Measurements from ENCODE around the gene MAP4K4. TPM values are rescaled to one million over a fixed set of nuclear protein-coding genes. Genes with fewer than 3 reads are reported as not detected.
A peak's percentile ranks its signal among the peaks of the same experiment; 100 is the strongest.

The MAP4K4 gene
- total RNA-seq, 1 donor from 2014 or later = 54.5 TPM

DNA sequence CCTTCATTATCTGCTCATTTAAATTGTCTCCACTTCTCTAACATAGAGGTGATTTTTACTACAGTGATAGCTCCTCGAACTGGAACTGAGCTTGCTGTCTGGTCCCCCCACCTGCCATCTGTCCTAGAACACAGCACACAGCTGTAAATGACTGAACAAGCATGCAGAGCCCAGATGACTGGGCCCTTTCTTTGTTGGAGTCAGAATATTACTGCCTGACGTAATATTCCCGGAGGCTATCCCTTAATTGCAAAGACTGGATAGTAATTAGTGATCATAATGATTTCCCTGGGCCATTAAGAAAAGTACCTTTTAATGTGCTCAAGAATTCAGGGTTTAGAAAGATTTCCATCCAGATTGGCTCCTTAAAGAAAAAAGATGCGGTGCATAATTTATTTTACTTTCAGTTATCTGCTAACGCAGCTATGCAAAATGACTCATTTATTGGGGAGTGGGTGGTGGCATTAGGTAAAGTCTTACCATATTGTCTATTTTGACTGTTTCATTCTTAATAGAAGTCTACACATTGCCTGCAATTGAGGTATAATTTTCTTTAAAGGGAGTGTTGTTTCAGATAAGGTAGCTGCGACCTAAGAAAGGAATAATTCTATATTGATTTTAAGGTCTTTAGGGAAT, 84.4 kb downstream of the MAP4K4 start:
- intact Hi-C loops (cut with micrococcal nuclease) = loop anchor here (2.0 kb wide), 1 partner anchor 45 kb away; no protein-coding TSS in a partner anchor
- no peak for DNase-seq (ENCODE audit: low spot score)
- no peaks in the 10 kb centered on the region for H3K27me3 Mint-ChIP-seq (ENCODE audit: insufficient read depth)
- H3K4me3 Mint-ChIP-seq = peak overlapping the region; percentile 4
- peaks cover 58% of the 10 kb centered on the region for H3K4me1 Mint-ChIP-seq (ENCODE audit: low read depth)
- H3K9me3 Mint-ChIP-seq = no peaks in the 10 kb centered on the region
- H3K27ac Mint-ChIP-seq = peak overlapping the region; percentile 13
- peaks cover 10% of the 10 kb centered on the region for H3K36me3 Mint-ChIP-seq (ENCODE audit: low read depth)

DNA sequence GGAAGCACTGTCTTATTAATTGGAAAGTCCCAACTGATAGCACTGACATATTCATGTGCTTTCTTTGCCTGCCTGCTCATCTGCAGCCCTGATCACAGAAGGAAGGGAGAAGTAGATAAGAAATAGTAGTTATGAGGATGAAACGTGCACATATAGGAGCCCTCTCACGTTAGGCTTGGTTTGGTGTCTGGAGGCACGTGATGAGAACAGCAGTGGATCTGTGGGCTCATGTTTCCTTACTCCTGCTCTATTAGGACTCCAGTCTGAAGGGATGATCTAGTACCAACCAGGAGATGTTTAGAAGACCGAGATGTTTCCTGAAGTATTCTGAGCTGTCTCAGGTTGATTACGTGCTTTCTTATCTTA, 84.9 kb downstream of the MAP4K4 start:
- Mint-ChIP-seq H3K27ac (no peak overlapping the region), H3K4me1 (ENCODE audit: low read depth) (peaks cover 61% of the 10 kb centered on the region), H3K4me3 (peak overlapping the region; percentile 4), H3K27me3 (ENCODE audit: insufficient read depth) (no peaks in the 10 kb centered on the region), H3K9me3 (no peaks in the 10 kb centered on the region), H3K36me3 (ENCODE audit: low read depth) (peaks cover 10% of the 10 kb centered on the region)
- intact Hi-C loops (cut with micrococcal nuclease) = loop anchor here (2.0 kb wide), 1 partner anchor 46 kb away; no protein-coding TSS in a partner anchor
- DNase-seq (ENCODE audit: low spot score) = no peak

DNA sequence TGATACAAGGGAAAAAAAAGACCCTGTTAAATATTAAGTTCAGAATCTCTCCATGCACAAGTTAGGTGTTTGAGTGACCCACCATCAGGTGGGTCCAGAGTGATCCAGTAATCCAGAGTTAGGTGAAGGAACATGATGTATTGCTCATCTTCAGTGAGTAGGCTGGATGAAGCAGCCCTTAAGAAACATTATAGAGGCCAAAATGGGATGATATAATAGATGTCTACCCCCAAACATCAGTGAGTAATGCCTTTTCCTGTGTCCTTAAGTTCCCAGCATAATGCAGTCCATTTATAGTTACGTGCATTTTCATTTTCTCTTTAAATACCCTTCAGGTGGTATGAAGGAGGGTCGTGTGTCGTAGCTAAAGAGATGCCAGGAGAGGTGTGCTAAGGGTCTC, 89.6 kb downstream of the MAP4K4 start:
- Mint-ChIP-seq H3K4me3 (no peak overlapping the region), H3K9me3 (no peaks in the 10 kb centered on the region), H3K4me1 (ENCODE audit: low read depth) (peaks cover 46% of the 10 kb centered on the region), H3K27ac (no peak overlapping the region), H3K27me3 (ENCODE audit: insufficient read depth) (no peaks in the 10 kb centered on the region), H3K36me3 (ENCODE audit: low read depth) (peaks cover 21% of the 10 kb centered on the region)
- intact Hi-C loops (cut with micrococcal nuclease) = loop anchor here (5.0 kb wide), 1 partner anchor 35 kb away; no protein-coding TSS in a partner anchor
- no peak for DNase-seq (ENCODE audit: low spot score)

DNA sequence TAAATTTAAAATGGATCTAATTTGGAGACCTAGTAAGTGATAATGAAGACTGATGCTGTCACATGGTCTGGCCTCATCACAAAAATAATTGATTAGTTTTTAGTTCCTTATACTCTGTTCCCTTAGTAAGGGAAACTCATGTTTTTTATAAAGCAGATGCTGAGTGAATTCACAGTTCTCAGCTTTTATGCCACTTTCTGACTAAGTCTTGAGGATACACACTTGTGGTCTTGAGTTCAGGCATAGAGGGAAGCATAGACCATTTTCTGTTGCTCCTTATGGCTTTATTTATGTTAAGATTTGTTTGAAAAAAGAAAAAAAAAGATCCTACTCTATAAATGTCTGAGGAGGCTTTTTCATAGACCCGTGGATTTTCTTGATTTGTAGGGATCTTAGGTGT, 91.1 kb downstream of the MAP4K4 start:
- no peak for DNase-seq (ENCODE audit: low spot score)
- Mint-ChIP-seq H3K4me1 (ENCODE audit: low read depth) (peaks cover 36% of the 10 kb centered on the region), H3K9me3 (no peaks in the 10 kb centered on the region), H3K36me3 (ENCODE audit: low read depth) (peaks cover 24% of the 10 kb centered on the region), H3K4me3 (no peak overlapping the region), H3K27ac (peak overlapping the region; percentile 51), H3K27me3 (ENCODE audit: insufficient read depth) (no peaks in the 10 kb centered on the region)
- intact Hi-C loops (cut with micrococcal nuclease) = loop anchor here (5.0 kb wide), 1 partner anchor 36 kb away; no protein-coding TSS in a partner anchor

DNA sequence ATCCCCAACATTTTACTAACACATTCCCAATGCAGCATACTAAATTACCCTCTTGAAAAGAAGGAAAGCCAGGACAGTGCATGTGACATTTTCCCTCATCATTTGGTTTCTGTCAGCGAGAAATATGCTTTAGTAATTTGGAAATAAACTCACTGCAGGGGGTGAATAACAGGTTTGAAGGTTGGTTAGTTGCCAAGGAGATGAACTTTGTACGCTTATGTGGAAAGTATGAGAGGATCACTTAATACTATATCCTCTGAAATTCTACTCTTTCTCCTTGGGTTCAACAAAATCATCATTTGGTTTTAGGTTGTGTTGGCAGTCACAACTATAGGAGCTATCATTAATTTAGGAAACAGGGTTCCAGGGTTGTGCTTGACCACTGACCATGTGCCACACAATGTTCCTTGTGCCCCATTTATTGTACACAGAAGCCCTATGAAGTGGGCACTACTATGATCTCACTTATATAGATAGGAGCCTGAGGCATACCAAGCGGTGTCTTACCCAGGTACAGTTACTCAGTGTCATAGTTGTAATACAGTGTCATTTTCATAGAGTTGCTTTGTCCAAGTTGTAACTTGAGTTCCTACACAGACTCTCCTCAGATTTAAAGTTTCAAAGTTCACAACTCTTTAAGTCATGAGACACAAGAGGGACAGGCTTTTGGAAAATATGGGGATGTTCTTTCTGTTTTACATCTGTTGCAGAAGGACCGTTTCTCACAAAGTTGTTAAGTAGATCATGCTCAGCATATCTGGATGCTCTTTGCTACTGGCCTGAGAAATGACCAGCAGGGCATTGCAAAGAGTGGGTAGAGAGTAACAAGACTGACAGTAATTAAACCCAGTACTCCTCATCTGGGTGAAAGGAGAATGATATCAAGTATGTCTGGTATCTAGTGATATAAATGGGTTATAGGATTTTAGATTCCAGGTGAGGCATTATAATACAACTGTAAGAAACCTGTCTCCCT, 91.8 kb downstream of the MAP4K4 start:
- no peak for DNase-seq (ENCODE audit: low spot score)
- Mint-ChIP-seq H3K4me3 (no peak overlapping the region), H3K36me3 (ENCODE audit: low read depth) (peaks cover 22% of the 10 kb centered on the region), H3K4me1 (ENCODE audit: low read depth) (peaks cover 29% of the 10 kb centered on the region), H3K27ac (peak overlapping the region; percentile 51), H3K9me3 (no peaks in the 10 kb centered on the region), H3K27me3 (ENCODE audit: insufficient read depth) (no peaks in the 10 kb centered on the region)
- intact Hi-C loops (cut with micrococcal nuclease) = loop anchor here (5.0 kb wide), 1 partner anchor 37 kb away; no protein-coding TSS in a partner anchor

DNA sequence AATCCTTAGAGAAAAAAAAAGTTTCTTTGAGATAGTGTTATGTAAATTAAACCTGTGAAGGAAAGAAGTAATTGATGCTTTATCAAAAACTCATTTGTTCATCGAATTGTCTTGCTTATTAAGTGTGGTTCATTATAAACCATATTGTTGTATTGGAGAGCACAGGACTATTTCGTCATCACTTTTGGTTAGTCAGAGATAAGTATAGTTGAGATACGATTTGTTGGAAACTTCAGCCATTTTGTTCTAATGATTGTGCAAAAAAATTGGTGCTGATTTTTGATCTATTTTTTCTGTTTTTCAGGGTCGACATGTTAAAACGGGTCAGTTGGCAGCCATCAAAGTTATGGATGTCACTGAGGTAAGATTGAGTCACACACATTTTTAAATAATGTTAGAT, 92.9 kb downstream of the MAP4K4 start:
- H3K9me3 Mint-ChIP-seq = no peaks in the 10 kb centered on the region
- intact Hi-C loops (cut with micrococcal nuclease) = no loop called here
- H3K27ac Mint-ChIP-seq = no peak overlapping the region
- no peak for DNase-seq (ENCODE audit: low spot score)
- H3K4me1 Mint-ChIP-seq (ENCODE audit: low read depth) = peaks cover 29% of the 10 kb centered on the region
- no peaks in the 10 kb centered on the region for H3K27me3 Mint-ChIP-seq (ENCODE audit: insufficient read depth)
- H3K36me3 Mint-ChIP-seq (ENCODE audit: low read depth) = peaks cover 22% of the 10 kb centered on the region
- H3K4me3 Mint-ChIP-seq = no peak overlapping the region

DNA sequence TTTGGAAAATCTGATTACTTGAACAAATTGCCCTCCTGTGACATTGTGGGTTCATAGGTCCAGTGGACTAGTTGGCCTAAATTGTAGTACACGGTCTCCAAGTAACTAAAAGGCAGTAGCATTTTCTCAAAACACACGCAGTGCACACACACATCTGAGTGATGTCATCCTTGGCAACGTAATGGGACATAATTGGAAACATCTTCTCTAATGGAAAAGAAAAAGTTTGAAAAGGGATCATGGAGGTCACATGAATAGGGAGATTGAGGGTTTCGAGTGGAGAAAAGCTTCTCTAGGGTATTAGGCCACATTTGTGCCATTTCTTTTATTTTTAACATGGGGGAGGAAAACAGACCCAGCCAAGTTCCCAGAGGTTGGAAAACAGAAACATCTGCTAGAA, 93.3 kb downstream of the MAP4K4 start:
- Mint-ChIP-seq H3K9me3 (no peaks in the 10 kb centered on the region), H3K27me3 (ENCODE audit: insufficient read depth) (no peaks in the 10 kb centered on the region), H3K4me3 (no peak overlapping the region), H3K36me3 (ENCODE audit: low read depth) (peaks cover 22% of the 10 kb centered on the region), H3K4me1 (ENCODE audit: low read depth) (peaks cover 29% of the 10 kb centered on the region), H3K27ac (no peak overlapping the region)
- DNase-seq (ENCODE audit: low spot score) = no peak
- intact Hi-C loops (cut with micrococcal nuclease) = no loop called here

DNA sequence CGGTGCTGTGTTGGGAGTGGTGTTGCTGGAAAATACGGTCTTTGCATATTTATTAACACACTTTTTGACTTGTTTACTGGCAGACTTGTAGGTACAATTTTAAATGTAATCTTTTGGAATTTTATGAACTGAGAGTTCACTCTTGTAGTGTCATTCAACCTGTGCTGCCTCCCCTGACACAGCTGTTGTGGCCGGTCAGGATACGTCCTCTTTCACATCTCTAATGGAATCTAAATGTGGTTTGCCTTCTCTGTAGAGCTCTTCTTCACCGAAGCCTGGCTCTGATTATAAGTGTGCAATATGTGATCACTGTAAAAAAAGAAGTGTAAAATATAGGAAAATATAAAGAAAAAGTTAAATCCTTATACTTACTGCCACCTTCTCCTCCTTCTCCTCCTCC, 94.7 kb downstream of the MAP4K4 start:
- intact Hi-C loops (cut with micrococcal nuclease) = no loop called here
- no peak overlapping the region for H3K4me3 Mint-ChIP-seq

DNA sequence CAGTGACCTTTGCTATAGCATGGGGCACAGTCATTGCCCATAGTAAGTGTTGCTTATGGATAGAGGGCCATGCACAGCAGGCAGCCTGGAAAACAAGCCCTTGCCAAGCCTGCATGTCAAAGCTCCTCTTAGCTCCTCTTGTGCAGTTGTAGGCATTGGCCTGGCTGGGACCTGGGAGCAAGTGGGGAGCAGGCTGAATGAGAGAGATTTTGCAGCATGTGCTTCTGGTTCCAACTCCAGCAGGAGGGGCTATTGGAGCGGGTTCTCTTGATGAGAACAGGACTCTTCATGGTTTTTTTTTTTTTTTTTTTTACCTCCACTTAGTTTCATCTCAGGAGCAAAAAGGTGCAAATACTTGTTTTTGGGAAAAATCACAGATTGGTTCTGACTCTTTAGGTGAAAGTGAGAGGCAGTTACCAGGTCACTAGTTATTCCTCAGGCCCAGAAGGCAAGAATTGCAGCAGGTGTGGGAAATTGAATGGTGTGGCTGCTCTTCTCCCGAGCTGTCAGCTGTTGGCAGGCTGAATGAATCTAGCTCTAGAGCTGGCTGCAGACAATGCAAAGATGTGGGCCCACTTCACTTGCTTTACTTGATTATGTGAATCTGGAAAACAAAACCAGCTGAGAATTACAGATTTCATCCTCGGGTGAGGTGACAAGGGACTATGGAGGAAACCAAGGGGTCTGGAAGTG, 95.9 kb downstream of the MAP4K4 start:
- H3K9me3 Mint-ChIP-seq = no peaks in the 10 kb centered on the region
- DNase-seq (ENCODE audit: low spot score) = no peak
- H3K4me3 Mint-ChIP-seq = no peak overlapping the region
- no peaks in the 10 kb centered on the region for H3K27me3 Mint-ChIP-seq (ENCODE audit: insufficient read depth)
- H3K36me3 Mint-ChIP-seq (ENCODE audit: low read depth) = peaks cover 19% of the 10 kb centered on the region
- H3K4me1 Mint-ChIP-seq (ENCODE audit: low read depth) = peaks cover 24% of the 10 kb centered on the region
- intact Hi-C loops (cut with micrococcal nuclease) = no loop called here
- no peak overlapping the region for H3K27ac Mint-ChIP-seq

More for the DNA sequence above, 94.7 kb downstream of the MAP4K4 start:
- Mint-ChIP-seq H3K4me1 (ENCODE audit: low read depth) (peaks cover 27% of the 10 kb centered on the region), H3K9me3 (no peaks in the 10 kb centered on the region), H3K27ac (no peak overlapping the region), H3K36me3 (ENCODE audit: low read depth) (peaks cover 22% of the 10 kb centered on the region), H3K27me3 (ENCODE audit: insufficient read depth) (no peaks in the 10 kb centered on the region)
- DNase-seq (ENCODE audit: low spot score) = no peak

DNA sequence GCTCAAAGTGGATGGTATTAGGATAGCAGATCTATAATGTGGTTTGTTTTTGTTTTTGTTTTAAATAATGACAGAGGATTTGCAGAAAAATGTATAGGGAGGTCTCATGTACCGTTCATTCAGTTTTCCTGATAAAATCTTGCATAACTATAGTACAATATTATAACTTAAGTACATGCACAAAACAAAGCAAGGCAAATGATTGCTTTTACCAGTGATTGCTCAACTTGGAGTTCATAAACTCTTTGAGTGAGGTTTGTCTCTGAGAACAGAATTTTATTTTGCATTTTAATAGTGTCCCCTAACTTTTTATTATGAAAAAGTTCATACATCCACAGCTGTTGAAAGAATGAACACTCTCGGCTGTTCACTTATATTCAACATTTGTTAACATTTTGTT, 96.6 kb downstream of the MAP4K4 start:
- H3K27me3 Mint-ChIP-seq (ENCODE audit: insufficient read depth) = no peaks in the 10 kb centered on the region
- no peaks in the 10 kb centered on the region for H3K9me3 Mint-ChIP-seq
- DNase-seq (ENCODE audit: low spot score) = no peak
- intact Hi-C loops (cut with micrococcal nuclease) = no loop called here
- H3K36me3 Mint-ChIP-seq (ENCODE audit: low read depth) = peaks cover 17% of the 10 kb centered on the region
- no peak overlapping the region for H3K27ac Mint-ChIP-seq
- no peak overlapping the region for H3K4me3 Mint-ChIP-seq
- peaks cover 23% of the 10 kb centered on the region for H3K4me1 Mint-ChIP-seq (ENCODE audit: low read depth)

DNA sequence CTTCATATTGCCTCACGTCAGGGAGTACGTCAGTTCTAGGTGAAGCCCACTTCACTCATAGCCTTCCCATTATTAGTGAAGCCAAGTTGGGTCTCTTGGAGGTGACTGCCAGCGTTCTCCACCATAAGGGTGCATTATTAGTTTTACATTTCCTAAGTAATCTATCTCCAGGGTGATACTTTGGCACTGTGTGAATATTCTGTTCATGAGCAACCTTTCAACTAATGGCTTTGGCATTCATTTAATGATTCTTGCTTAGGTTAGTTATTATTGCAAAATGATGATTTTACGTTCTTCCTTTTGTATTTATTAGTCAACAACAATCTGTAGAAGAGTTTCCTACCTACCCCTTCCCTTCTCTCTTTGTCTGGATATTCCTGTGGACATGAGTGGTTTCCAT, 97.5 kb downstream of the MAP4K4 start:
- Mint-ChIP-seq H3K36me3 (ENCODE audit: low read depth) (peaks cover 14% of the 10 kb centered on the region), H3K4me1 (ENCODE audit: low read depth) (peaks cover 24% of the 10 kb centered on the region), H3K9me3 (no peaks in the 10 kb centered on the region), H3K27ac (no peak overlapping the region), H3K4me3 (no peak overlapping the region), H3K27me3 (ENCODE audit: insufficient read depth) (no peaks in the 10 kb centered on the region)
- intact Hi-C loops (cut with micrococcal nuclease) = no loop called here
- DNase-seq (ENCODE audit: low spot score) = no peak

DNA sequence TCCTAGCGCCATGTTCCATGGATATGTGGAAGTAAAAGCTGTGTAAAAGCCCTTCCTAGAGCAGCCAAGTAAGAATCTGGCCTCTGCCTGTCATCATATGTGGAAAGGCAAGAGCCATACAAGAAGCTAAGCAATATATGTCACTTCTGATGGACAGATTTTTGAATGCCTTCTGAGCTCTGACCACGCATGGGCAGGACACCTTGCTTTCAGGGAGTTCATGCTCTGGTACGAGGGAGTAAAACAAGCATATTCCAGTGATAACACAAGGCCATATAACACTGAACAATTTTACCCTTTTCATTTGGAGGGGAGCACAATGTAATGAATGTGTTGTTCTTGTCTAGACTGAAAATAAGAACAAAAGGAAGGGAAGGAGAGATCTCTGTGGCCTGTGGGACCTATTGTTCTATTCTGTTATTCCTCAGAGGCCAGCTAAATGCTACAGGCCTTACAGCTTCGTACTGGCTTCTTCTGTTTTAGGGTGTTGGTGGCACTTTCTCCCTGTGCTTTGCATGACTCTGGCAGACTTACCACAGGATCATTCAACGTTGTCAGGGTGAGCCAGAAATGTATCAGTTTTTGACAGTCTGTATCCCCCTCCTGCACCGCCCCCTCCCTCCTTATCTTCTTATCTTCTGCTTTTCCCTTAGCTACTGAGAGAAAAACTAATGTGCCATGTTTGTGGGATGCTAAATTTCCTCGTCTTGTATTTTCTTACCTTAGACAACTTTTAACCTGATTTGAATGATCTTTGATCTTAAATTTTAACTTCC, 99.5 kb downstream of the MAP4K4 start:
- H3K36me3 Mint-ChIP-seq (ENCODE audit: low read depth) = peaks cover 11% of the 10 kb centered on the region
- no peaks in the 10 kb centered on the region for H3K9me3 Mint-ChIP-seq
- H3K4me1 Mint-ChIP-seq (ENCODE audit: low read depth) = peaks cover 28% of the 10 kb centered on the region
- intact Hi-C loops (cut with micrococcal nuclease) = no loop called here
- no peak overlapping the region for H3K4me3 Mint-ChIP-seq
- H3K27me3 Mint-ChIP-seq (ENCODE audit: insufficient read depth) = no peaks in the 10 kb centered on the region
- no peak overlapping the region for H3K27ac Mint-ChIP-seq
- no peak for DNase-seq (ENCODE audit: low spot score)
